Neural progenitor cell (in vitro differentiated cells): ENCODE data around the gene GRAMD4. TPM values are rescaled to one million over a fixed set of nuclear protein-coding genes. Genes with fewer than 3 reads are reported as not detected.

Experiments used
- DNase-seq: peaks from one replicate; pipeline ENCODE4 v3.0.0-alpha.2; 2016; ENCODE audit warnings: low spot score
- H2AFZ ChIP-seq: fragments of 200-600 bp; sonication (generic); replicated peaks from 2 replicates; pipeline ENCODE4 v1.6.1; 2016; ENCODE audit warnings: antibody characterized with exemption
- H3F3A ChIP-seq: fragments of 200-600 bp; sonication (generic); 2 replicates; pipeline ENCODE4 v1.6.1; 2016; ENCODE audit warnings: antibody characterized with exemption, low read depth
- H3K27ac ChIP-seq: fragments of 200-600 bp; sonication (generic); 2 replicates; pipeline ENCODE4 v1.5.1; 2016; ENCODE audit warnings: mild to moderate bottlenecking
- H3K27me3 ChIP-seq: fragments of 200-600 bp; sonication (generic); 2 replicates; pipeline ENCODE4 v1.6.1; 2016; ENCODE audit warnings: mild to moderate bottlenecking, moderate library complexity
- H3K36me3 ChIP-seq: fragments of 200-600 bp; sonication (generic); 2 replicates; pipeline ENCODE4 v1.5.1; 2016
- H3K4me1 ChIP-seq: fragments of 200-600 bp; sonication (generic); 2 replicates; pipeline ENCODE4 v1.6.1; 2016; ENCODE audit warnings: mixed run types
- H3K4me2 ChIP-seq: fragments of 200-600 bp; sonication (generic); 2 replicates; pipeline ENCODE4 v1.6.1; 2016
- H3K4me3 ChIP-seq: fragments of 200-600 bp; sonication (generic); 2 replicates; pipeline ENCODE4 v1.5.1; 2016
- H3K79me2 ChIP-seq: fragments of 200-600 bp; sonication (generic); 2 replicates; pipeline ENCODE4 v1.6.1; 2016; ENCODE audit warnings: low read depth
- H3K9ac ChIP-seq: fragments of 200-600 bp; sonication (generic); 2 replicates; pipeline ENCODE4 v1.6.1; 2016
- H3K9me3 ChIP-seq: fragments of 200-600 bp; sonication (generic); 2 replicates; pipeline ENCODE4 v1.5.1; 2016; ENCODE audit warnings: low read depth
- H4K20me1 ChIP-seq: fragments of 200-600 bp; sonication (generic); 2 replicates; pipeline ENCODE4 v1.6.1; 2016; ENCODE audit warnings: low read depth
- H3K27ac Mint-ChIP-seq: 3 replicates; pipeline ENCODE4 v1.8.0; 2021; ENCODE audit warnings: mixed read lengths
- H3K27me3 Mint-ChIP-seq: 2 replicates; pipeline ENCODE4 v1.8.0; 2022; ENCODE audit warnings: low read depth, mild to moderate bottlenecking, inconsistent platforms, moderate library complexity, mixed read lengths; ENCODE audit not compliant: insufficient read depth
- H3K36me3 Mint-ChIP-seq: 3 replicates; pipeline ENCODE4 v1.8.0; 2021; ENCODE audit warnings: mixed read lengths
- H3K4me1 Mint-ChIP-seq: 3 replicates; pipeline ENCODE4 v1.8.0; 2021; ENCODE audit warnings: mixed read lengths
- H3K4me3 Mint-ChIP-seq: 3 replicates; pipeline ENCODE4 v1.8.0; 2021; ENCODE audit warnings: mild to moderate bottlenecking, moderate library complexity, mixed read lengths
- H3K9me3 Mint-ChIP-seq: 3 replicates; pipeline ENCODE4 v1.8.0; 2020; ENCODE audit warnings: mixed read lengths
- CTCF ChIP-seq: fragments of 200-600 bp; sonication (generic); IDR thresholded peaks from 2 replicates; pipeline ENCODE4 v1.5.1; 2017; ENCODE audit warnings: antibody characterized with exemption, mild to moderate bottlenecking
- EZH2 ChIP-seq: fragments of 200-600 bp; sonication (generic); IDR thresholded peaks from 2 replicates; pipeline ENCODE4 v1.6.1; 2017; ENCODE audit warnings: antibody characterized with exemption, mild to moderate bottlenecking, moderate library complexity
- EZH2phosphoT487 ChIP-seq: fragments of 200-600 bp; sonication (generic); IDR thresholded peaks from 2 replicates; pipeline ENCODE4 v1.6.1; 2017; ENCODE audit warnings: antibody characterized with exemption
- total RNA-seq: library from RNA; depleted of rRNA; stranded (reverse); fragments of >200 nt; gene quantifications from 2 replicates; pipeline ENCODE4 v1.2.3, GENCODE V29; 2015; ENCODE audit warnings: low replicate concordance

The GRAMD4 gene
- total RNA-seq, 1 donor from 2014 or later: 32.2 TPM

- H3K36me3 Mint-ChIP-seq: peaks cover 48% of the 10 kb centered on the region
- no peak overlapping the region for H2AFZ ChIP-seq
- no peak overlapping the region for H3K27ac ChIP-seq
- H3K27ac Mint-ChIP-seq: no peak overlapping the region
- no peaks in the 10 kb centered on the region for H3K79me2 ChIP-seq
- H3K27me3 Mint-ChIP-seq: no peaks in the 10 kb centered on the region
- no peaks in the 10 kb centered on the region for H3K27me3 ChIP-seq
- H3K4me1 Mint-ChIP-seq: no peaks in the 10 kb centered on the region
- no peaks in the 10 kb centered on the region for H3K9me3 Mint-ChIP-seq
- no peaks in the 10 kb centered on the region for H3F3A ChIP-seq
- no peak overlapping the region for H3K4me3 Mint-ChIP-seq
- no peaks in the 10 kb centered on the region for H3K9me3 ChIP-seq
- peaks cover 7% of the 10 kb centered on the region for H4K20me1 ChIP-seq
- DNase-seq: no peak
- no peak overlapping the region for H3K9ac ChIP-seq
- TF ChIP-seq EZH2 (no peak), CTCF (no peak), EZH2phosphoT487 (no peak)
- no peak overlapping the region for H3K4me3 ChIP-seq
- no peaks in the 10 kb centered on the region for H3K4me1 ChIP-seq
- H3K4me2 ChIP-seq: no peak overlapping the region
- H3K36me3 ChIP-seq: no peaks in the 10 kb centered on the region
Measured at GRCh38 chr22:46710806-46711205, 90.6 kb downstream of the GRAMD4 start.

GRCh38 chr22:46712288-46712687 is 92.1 kb downstream of the GRAMD4 start:
- no peaks in the 10 kb centered on the region for H3K36me3 ChIP-seq
- no peak overlapping the region for H3K27ac Mint-ChIP-seq

DNA sequence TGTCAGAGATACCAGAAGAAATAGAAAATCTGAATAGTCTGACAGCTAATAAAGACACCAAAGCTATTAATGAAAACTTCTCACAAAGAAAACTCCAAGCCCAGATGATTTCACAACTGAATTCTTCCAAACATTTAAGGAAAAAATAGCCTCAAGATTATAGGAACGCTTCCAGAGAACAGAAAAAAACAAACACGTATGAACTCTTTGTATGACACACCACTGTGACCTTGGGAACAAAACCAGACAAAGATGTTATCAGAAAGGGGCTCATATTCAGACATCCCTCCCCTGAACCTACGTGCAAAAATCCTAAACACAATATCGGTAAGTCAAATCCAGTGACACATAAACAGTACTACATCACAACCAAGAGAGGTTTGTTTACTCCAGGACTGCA is 94.4 kb downstream of the GRAMD4 start:
- Histone ChIP-seq H3K36me3 (no peaks in the 10 kb centered on the region), H3K9me3 (no peaks in the 10 kb centered on the region), H3K4me2 (no peak overlapping the region), H3K27ac (no peak overlapping the region), H3K27me3 (no peaks in the 10 kb centered on the region), H3K4me1 (no peaks in the 10 kb centered on the region), H4K20me1 (peaks cover 8% of the 10 kb centered on the region), H3K4me3 (no peak overlapping the region), H3K9ac (no peak overlapping the region), H2AFZ (no peak overlapping the region), H3F3A (no peaks in the 10 kb centered on the region), H3K79me2 (no peaks in the 10 kb centered on the region)
- H3K27ac Mint-ChIP-seq: no peak overlapping the region
- no peaks in the 10 kb centered on the region for H3K9me3 Mint-ChIP-seq
- TF ChIP-seq EZH2phosphoT487: no peak
- H3K4me1 Mint-ChIP-seq: no peaks in the 10 kb centered on the region
- no peak for DNase-seq
- peaks cover 38% of the 10 kb centered on the region for H3K36me3 Mint-ChIP-seq
- peaks cover 4% of the 10 kb centered on the region for H3K27me3 Mint-ChIP-seq
- no peak overlapping the region for H3K4me3 Mint-ChIP-seq

More at GRCh38 chr22:46712288-46712687, 92.1 kb downstream of the GRAMD4 start:
- Histone ChIP-seq H3K4me3 (no peak overlapping the region), H3K4me2 (no peak overlapping the region), H4K20me1 (peaks cover 8% of the 10 kb centered on the region), H2AFZ (no peak overlapping the region), H3K4me1 (no peaks in the 10 kb centered on the region), H3K27me3 (no peaks in the 10 kb centered on the region), H3K27ac (no peak overlapping the region), H3F3A (no peaks in the 10 kb centered on the region), H3K9ac (no peak overlapping the region), H3K79me2 (no peaks in the 10 kb centered on the region), H3K9me3 (no peaks in the 10 kb centered on the region)
- DNase-seq: no peak
- H3K9me3 Mint-ChIP-seq: no peaks in the 10 kb centered on the region
- no peak for TF ChIP-seq CTCF
- TF ChIP-seq EZH2phosphoT487: no peak
- TF ChIP-seq EZH2: no peak
- H3K36me3 Mint-ChIP-seq: peaks cover 41% of the 10 kb centered on the region
- H3K4me1 Mint-ChIP-seq: no peaks in the 10 kb centered on the region
- no peak overlapping the region for H3K4me3 Mint-ChIP-seq
- no peaks in the 10 kb centered on the region for H3K27me3 Mint-ChIP-seq

DNA sequence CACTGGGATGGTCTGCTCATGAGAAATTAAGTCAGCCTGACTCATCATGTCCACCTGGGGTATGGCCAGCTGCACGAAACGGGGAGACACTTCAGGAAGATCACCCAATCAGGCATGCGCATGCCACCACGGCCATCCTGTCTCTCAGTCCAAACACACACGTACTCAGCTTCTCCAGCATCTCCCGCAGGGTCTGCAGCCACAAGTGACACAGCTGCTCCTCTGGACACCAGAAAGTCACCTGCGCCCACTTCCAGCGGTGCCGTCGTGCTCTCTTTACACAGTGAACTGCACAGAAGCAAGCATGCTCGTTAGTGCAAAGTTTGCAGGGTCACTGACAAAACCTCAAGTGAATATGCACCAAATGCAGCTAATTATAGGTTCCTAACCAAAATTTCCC is 99.7 kb downstream of the GRAMD4 start:
- no peak for TF ChIP-seq EZH2phosphoT487
- no peak for TF ChIP-seq EZH2
- TF ChIP-seq CTCF: no peak
- Histone ChIP-seq H3K27me3 (no peaks in the 10 kb centered on the region), H3K4me1 (no peaks in the 10 kb centered on the region), H4K20me1 (peaks cover 40% of the 10 kb centered on the region), H3K36me3 (no peaks in the 10 kb centered on the region), H2AFZ (no peak overlapping the region), H3K27ac (no peak overlapping the region), H3K79me2 (peaks cover 7% of the 10 kb centered on the region), H3K9me3 (no peaks in the 10 kb centered on the region), H3K4me2 (no peak overlapping the region), H3F3A (no peaks in the 10 kb centered on the region), H3K9ac (no peak overlapping the region), H3K4me3 (no peak overlapping the region)
- no peak for DNase-seq
- Mint-ChIP-seq H3K4me1 (peaks cover 11% of the 10 kb centered on the region), H3K27me3 (peaks cover 7% of the 10 kb centered on the region), H3K36me3 (peaks cover 26% of the 10 kb centered on the region), H3K27ac (no peak overlapping the region), H3K4me3 (no peak overlapping the region), H3K9me3 (no peaks in the 10 kb centered on the region)
